ENCODE results near the gene SLC12A6.

DNA sequence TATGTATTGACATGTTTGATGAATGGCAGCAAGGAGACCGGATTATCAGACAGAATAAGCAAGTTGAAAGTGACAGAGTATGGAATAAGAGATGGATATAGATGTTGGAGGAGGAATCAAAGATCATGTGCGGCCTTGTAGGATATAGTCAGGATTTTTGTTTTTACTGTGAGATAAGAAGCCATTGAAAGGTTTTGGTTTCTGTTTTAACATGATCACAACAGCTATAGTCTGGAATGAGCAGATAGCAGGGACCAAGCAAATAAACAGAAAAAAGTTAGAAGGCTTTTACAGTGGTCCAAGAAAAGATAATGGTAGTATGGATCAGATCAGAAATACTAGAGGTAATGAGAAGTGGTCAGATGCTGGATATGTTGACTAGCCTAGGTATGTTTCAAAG is 52.6 kb downstream of the SLC12A6 start:
- TF ChIP-seq, protein P1, sequence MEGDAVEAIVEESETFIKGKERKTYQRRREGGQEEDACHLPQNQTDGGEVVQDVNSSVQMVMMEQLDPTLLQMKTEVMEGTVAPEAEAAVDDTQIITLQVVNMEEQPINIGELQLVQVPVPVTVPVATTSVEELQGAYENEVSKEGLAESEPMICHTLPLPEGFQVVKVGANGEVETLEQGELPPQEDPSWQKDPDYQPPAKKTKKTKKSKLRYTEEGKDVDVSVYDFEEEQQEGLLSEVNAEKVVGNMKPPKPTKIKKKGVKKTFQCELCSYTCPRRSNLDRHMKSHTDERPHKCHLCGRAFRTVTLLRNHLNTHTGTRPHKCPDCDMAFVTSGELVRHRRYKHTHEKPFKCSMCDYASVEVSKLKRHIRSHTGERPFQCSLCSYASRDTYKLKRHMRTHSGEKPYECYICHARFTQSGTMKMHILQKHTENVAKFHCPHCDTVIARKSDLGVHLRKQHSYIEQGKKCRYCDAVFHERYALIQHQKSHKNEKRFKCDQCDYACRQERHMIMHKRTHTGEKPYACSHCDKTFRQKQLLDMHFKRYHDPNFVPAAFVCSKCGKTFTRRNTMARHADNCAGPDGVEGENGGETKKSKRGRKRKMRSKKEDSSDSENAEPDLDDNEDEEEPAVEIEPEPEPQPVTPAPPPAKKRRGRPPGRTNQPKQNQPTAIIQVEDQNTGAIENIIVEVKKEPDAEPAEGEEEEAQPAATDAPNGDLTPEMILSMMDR (IDR thresholded peaks at IDR 0.05; ENCODE audit: insufficient read depth, low read length, poor library complexity, severe bottlenecking), result no peak
- TF ChIP-seq EZH2phosphoT487 (conservative IDR thresholded peaks at IDR 0.05; ENCODE audit: low read length), result no peak
